Upper lobe of right lung (tissue), 1 donor: ENCODE measurements around the gene MACIR. TPM values are rescaled to one million over a fixed set of nuclear protein-coding genes. Genes with fewer than 3 reads are reported as not detected.
A peak's percentile ranks its signal among the peaks of the same experiment; 100 is the strongest.

Experiments used
- ATAC-seq: fragments of 200-7000 bp; cut with Tn5 transposase; one replicate; pipeline ENCODE4 v1.9.1; 2020; ENCODE audit warnings: mild to moderate bottlenecking, moderate library complexity
- DNase-seq: peaks from one replicate; pipeline ENCODE4 v3.0.0-alpha.2; 2020
- H3K27ac ChIP-seq: fragments of 200-600 bp; one replicate; pipeline ENCODE4 v1.8.0; 2022
- H3K27me3 ChIP-seq: fragments of 200-600 bp; one replicate; pipeline ENCODE4 v1.8.0; 2022; ENCODE audit warnings: mild to moderate bottlenecking
- H3K36me3 ChIP-seq: fragments of 200-600 bp; one replicate; pipeline ENCODE4 v1.8.0; 2022
- H3K4me1 ChIP-seq: fragments of 200-600 bp; one replicate; pipeline ENCODE4 v1.8.0; 2022
- H3K4me3 ChIP-seq: fragments of 200-600 bp; one replicate; pipeline ENCODE4 v1.8.0; 2022; ENCODE audit warnings: mild to moderate bottlenecking
- H3K9me3 ChIP-seq: fragments of 200-600 bp; one replicate; pipeline ENCODE4 v1.8.0; 2022
- CTCF ChIP-seq: fragments of 200-600 bp; IDR thresholded peaks from one replicate; pipeline ENCODE4 v1.8.0; 2022; ENCODE audit warnings: antibody characterized with exemption
- intact Hi-C: fragments of 100-400 bp; cut with DNase I; formaldehyde crosslinking; loops from one replicate; pipeline ENCODE4 v1.11.0; 2022
- total RNA-seq: library from RNA; stranded (reverse); fragmentation: NEBNext Ultra II Directional; extraction: Animal tissue kit (Norgen Biotek cat#: 25700); gene quantifications from one replicate; pipeline ENCODE4 v1.2.1, GENCODE V29; 2021
- donor health status: DM: no; HTN: yes; CAD: no; lungs with severe emphysema.

The MACIR gene
- total RNA-seq, 1 donor from 2014 or later = 4.2 TPM

GRCh38 chr5:103271570-103272289, 13.2 kb downstream of the MACIR start:
- no peak for TF ChIP-seq CTCF
- peak; percentile 44 for ATAC-seq
- no peak overlapping the region for H3K27ac ChIP-seq
- H3K27me3 ChIP-seq = no peaks in the 10 kb centered on the region
- no peak for DNase-seq
- H3K4me3 ChIP-seq = no peak overlapping the region
- peaks cover 10% of the 10 kb centered on the region for H3K36me3 ChIP-seq
- H3K9me3 ChIP-seq = no peaks in the 10 kb centered on the region
- intact Hi-C loops = no loop called here
- peaks cover 7% of the 10 kb centered on the region for H3K4me1 ChIP-seq

- Histone ChIP-seq H3K27me3 (no peaks in the 10 kb centered on the region), H3K9me3 (no peaks in the 10 kb centered on the region), H3K27ac (no peak overlapping the region), H3K36me3 (peaks cover 10% of the 10 kb centered on the region), H3K4me3 (no peak overlapping the region), H3K4me1 (peaks cover 7% of the 10 kb centered on the region)
- intact Hi-C loops = no loop called here
- DNase-seq (no peak), ATAC-seq (no peak)
- no peak for TF ChIP-seq CTCF
Observed at GRCh38 chr5:103272377-103272776, 13.8 kb downstream of the MACIR start.

- Histone ChIP-seq H3K9me3 (no peaks in the 10 kb centered on the region), H3K27ac (no peak overlapping the region), H3K36me3 (peaks cover 10% of the 10 kb centered on the region), H3K4me1 (peaks cover 7% of the 10 kb centered on the region), H3K27me3 (no peaks in the 10 kb centered on the region), H3K4me3 (no peak overlapping the region)
- ATAC-seq = no peak
- intact Hi-C loops = no loop called here
- TF ChIP-seq CTCF = no peak
- DNase-seq = no peak
Observed at GRCh38 chr5:103273952-103274351, 15.4 kb downstream of the MACIR start.

GRCh38 chr5:103275851-103276250, 17.3 kb downstream of the MACIR start:
- Histone ChIP-seq H3K27me3 (no peaks in the 10 kb centered on the region), H3K36me3 (peaks cover 10% of the 10 kb centered on the region), H3K4me1 (peaks cover 7% of the 10 kb centered on the region), H3K27ac (no peak overlapping the region), H3K9me3 (no peaks in the 10 kb centered on the region), H3K4me3 (no peak overlapping the region)
- no peak for TF ChIP-seq CTCF
- DNase-seq (no peak), ATAC-seq (no peak)
- intact Hi-C loops = no loop called here

GRCh38 chr5:103280967-103281366, 22.4 kb downstream of the MACIR start:
- DNase-seq (no peak), ATAC-seq (no peak)
- Histone ChIP-seq H3K4me3 (no peak overlapping the region), H3K36me3 (peaks cover 7% of the 10 kb centered on the region), H3K27me3 (no peaks in the 10 kb centered on the region), H3K9me3 (no peaks in the 10 kb centered on the region), H3K27ac (no peak overlapping the region), H3K4me1 (no peaks in the 10 kb centered on the region)
- intact Hi-C loops = no loop called here
- no peak for TF ChIP-seq CTCF

GRCh38 chr5:103283120-103283519, 24.6 kb downstream of the MACIR start:
- Histone ChIP-seq H3K4me3 (no peak overlapping the region), H3K4me1 (no peaks in the 10 kb centered on the region), H3K9me3 (no peaks in the 10 kb centered on the region), H3K36me3 (no peaks in the 10 kb centered on the region), H3K27me3 (no peaks in the 10 kb centered on the region), H3K27ac (no peak overlapping the region)
- ATAC-seq (no peak), DNase-seq (no peak)
- intact Hi-C loops = no loop called here
- no peak for TF ChIP-seq CTCF
